ENCODE results near the gene OR6Q1. TPM values are rescaled to one million over a fixed set of nuclear protein-coding genes. Genes with fewer than 3 reads are reported as not detected.

OR6Q1 gene
- total and polyA plus RNA-seq, 5 donors: not detected

DNA sequence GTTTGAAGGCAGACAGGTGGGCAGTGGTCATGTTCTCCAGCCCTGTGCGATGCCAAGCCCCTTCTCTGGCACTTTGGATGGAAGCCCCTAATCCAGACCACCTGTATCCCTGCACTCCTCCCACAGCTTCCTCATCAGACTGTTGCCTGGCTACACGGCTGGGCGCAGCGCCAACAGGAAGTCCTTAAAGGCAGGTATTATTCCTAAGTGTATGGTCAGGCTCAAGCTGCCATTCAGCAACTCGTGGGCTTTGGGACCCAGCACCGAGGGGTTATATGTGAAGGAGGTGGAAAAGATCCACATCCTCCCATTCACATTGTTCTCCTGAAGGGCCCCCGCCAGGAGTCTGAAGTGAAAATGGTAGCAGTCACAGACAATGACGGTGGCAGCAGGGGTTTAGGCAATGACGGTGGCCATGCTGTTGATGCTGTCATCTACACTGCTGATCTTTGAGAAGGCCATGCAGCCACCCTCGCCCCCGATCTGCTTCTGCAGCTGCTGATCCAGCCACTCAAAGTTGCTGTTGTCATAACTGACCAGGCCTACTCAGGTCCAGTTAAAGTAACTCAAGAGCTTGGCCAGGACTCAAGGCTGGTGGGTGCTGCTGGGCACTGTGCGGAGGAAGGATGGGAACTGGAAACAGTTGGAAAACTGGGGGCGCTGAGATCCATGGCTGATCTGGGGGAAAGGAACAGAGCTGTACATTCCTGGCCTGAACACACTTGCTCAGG lies 27.7 kb downstream of the OR6Q1 start:
- 55% methylated on average over 13 of the region's 13 CpGs for WGBS
- DNase-seq (peak; percentile 14 to 65 (median 43)), ATAC-seq (peak in 1 of 2 donors; percentile 52)
- intact Hi-C loops (cut with DNase I): no loop called here
- Histone ChIP-seq H3K4me3 (ENCODE audit: low read length) (no peak overlapping the region), H3K4me1 (ENCODE audit: control insufficient read depth, insufficient read depth, low read length) (peaks cover 5% of the 10 kb centered on the region), H3K27me3 (ENCODE audit: control insufficient read depth, insufficient read depth) (no peaks in the 10 kb centered on the region), H3K27ac (ENCODE audit: low read length) (peak overlapping the region; percentile 57), H3K9me3 (ENCODE audit: control insufficient read depth, low read length) (no peaks in the 10 kb centered on the region)

DNA sequence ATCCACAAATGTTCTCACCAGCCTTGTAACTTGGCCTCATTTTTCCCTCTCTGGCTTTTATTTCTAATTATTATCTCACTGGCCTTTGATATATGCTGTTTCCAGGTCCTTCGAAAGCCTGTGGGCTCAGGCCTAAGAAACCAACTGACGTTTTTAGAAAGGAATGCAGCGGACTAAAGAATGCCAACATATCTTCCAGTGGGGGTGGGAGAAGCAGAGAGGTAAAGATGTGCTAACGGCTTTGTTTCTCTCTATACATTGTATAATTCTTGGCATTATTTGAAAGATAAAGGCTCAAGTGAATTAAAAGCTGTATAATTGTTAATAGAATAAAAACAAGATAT lies 28.2 kb downstream of the OR6Q1 start:
- ATAC-seq (peak; percentile 78 to 87), DNase-seq (no peak)
- intact Hi-C loops (cut with DNase I): no loop called here
- Histone ChIP-seq H3K27me3 (ENCODE audit: control insufficient read depth, insufficient read depth) (no peaks in the 10 kb centered on the region), H3K27ac (ENCODE audit: low read length) (no peak overlapping the region), H3K4me1 (ENCODE audit: control insufficient read depth, insufficient read depth, low read length) (peaks cover 5% of the 10 kb centered on the region), H3K9me3 (ENCODE audit: control insufficient read depth, low read length) (no peaks in the 10 kb centered on the region), H3K4me3 (ENCODE audit: low read length) (no peak overlapping the region)
- WGBS: 34% methylated on average over 4 of the region's 4 CpGs

DNA sequence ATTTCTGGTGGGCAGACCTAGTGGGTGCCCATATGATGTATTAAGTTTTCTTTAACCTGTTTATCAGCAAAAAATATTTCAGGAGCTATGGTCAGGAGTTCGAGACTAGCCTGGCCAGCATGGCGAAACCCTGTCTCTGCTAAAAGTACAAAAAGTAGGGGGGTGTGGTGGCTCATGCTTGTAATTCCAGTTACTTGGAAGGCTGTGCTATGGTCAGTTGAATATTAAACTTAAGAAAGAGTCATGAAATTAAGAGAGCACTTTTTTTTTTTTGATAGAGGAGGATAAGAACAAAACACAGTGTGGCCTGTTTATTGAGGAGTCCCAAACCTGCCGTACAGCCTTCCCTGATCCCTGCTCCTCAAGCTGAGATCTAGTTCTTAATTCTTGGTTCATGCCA lies 29.8 kb downstream of the OR6Q1 start:
- no peak for DNase-seq
- 89% methylated on average over 3 of the region's 3 CpGs for WGBS
- intact Hi-C loops (cut with DNase I): no loop called here
- ATAC-seq: no peak
- no peaks in the 10 kb centered on the region for H3K9me3 ChIP-seq (ENCODE audit: control insufficient read depth, low read length)
- H3K27ac ChIP-seq (ENCODE audit: low read length): no peak overlapping the region
- peaks cover 5% of the 10 kb centered on the region for H3K4me1 ChIP-seq (ENCODE audit: control insufficient read depth, insufficient read depth, low read length)
- H3K4me3 ChIP-seq (ENCODE audit: low read length): no peak overlapping the region
- no peaks in the 10 kb centered on the region for H3K27me3 ChIP-seq (ENCODE audit: control insufficient read depth, insufficient read depth)

DNA sequence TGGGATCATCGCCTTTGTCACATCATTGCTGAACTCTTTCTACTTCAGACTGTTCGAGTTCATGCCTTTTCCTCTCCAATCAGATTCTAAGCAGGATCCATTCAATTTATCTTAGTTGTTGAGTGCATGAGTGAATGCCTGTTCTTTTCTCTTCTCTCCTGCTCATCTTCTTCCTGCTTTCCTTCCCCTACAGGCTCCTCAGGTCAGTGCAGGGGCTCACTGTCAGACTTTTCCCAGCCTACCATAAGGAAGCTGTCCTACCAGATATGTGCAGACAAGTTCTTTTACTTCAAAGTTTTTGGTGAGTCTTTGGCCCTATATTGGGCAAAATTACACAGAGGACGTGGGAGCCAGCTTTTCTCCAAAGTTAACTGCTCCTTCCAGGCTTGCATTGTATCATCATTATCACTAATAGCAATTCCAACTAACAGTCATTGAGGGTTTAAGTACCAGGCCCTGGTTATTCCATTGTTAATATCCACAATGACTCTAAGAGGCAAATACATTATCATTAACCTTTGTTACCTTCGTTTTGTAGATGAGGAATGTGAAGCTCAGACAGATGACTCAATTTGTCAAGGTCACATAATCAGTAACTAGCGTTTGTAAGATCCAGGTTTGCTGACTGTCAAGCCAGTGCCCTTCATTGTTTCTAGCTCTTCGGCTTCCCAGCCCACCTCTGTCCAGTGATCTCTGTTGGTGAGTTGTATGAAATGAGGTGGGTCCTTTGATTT lies 30.4 kb downstream of the OR6Q1 start:
- ATAC-seq: no peak
- Histone ChIP-seq H3K27me3 (ENCODE audit: control insufficient read depth, insufficient read depth) (no peaks in the 10 kb centered on the region), H3K4me3 (ENCODE audit: low read length) (no peak overlapping the region), H3K27ac (ENCODE audit: low read length) (no peak overlapping the region), H3K4me1 (ENCODE audit: control insufficient read depth, insufficient read depth, low read length) (peaks cover 5% of the 10 kb centered on the region), H3K9me3 (ENCODE audit: control insufficient read depth, low read length) (no peaks in the 10 kb centered on the region)
- 68% methylated on average over 6 of the region's 6 CpGs for WGBS
- DNase-seq: no peak
- intact Hi-C loops (cut with DNase I): no loop called here

DNA sequence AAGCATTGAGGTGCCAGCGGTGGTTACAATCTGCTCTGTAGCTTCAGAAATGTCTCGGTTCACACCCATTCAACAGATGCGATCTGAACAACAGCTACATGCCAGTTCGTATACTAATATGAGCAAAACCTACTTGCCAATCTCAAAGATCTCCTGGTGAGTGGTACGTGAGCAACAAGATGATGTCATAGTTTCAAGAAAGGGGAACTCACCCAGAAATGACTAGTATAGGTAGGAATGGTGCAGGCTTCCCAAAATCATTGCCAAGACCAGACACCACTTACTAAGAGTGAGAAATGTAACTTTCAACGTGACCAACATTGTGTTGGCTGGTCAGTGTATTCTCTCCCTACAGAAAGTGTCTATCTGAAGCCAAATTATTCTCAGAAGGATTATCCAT lies 31.1 kb downstream of the OR6Q1 start:
- Histone ChIP-seq H3K9me3 (ENCODE audit: control insufficient read depth, low read length) (no peaks in the 10 kb centered on the region), H3K4me3 (ENCODE audit: low read length) (no peak overlapping the region), H3K27ac (ENCODE audit: low read length) (no peak overlapping the region), H3K4me1 (ENCODE audit: control insufficient read depth, insufficient read depth, low read length) (peaks cover 5% of the 10 kb centered on the region), H3K27me3 (ENCODE audit: control insufficient read depth, insufficient read depth) (no peaks in the 10 kb centered on the region)
- ATAC-seq (no peak), DNase-seq (no peak)
- 64% methylated on average over 6 of the region's 6 CpGs for WGBS
- intact Hi-C loops (cut with DNase I): no loop called here

DNA sequence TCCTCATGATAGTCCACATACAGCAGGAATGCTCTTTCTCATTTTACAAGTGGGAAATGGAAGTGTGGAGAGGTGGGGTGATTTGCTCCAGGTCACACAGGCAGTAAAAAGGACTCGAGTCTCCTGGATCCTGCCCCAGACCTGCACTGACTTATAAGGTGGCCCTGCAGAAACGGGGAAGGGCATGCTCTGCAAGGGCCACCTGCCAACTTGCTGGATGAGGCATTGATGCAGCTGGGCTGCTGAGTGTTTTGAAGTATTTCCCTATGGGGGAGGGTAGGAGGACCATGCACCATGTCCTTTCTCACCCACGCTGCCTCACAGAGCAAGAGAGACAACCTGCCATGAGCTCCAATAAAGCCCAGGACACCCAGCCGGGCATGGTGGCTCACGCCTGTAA lies 36.9 kb downstream of the OR6Q1 start:
- Histone ChIP-seq H3K27ac (ENCODE audit: low read length) (no peak overlapping the region), H3K4me3 (ENCODE audit: low read length) (no peak overlapping the region), H3K9me3 (ENCODE audit: control insufficient read depth, low read length) (no peaks in the 10 kb centered on the region), H3K27me3 (ENCODE audit: control insufficient read depth, insufficient read depth) (no peaks in the 10 kb centered on the region), H3K4me1 (ENCODE audit: control insufficient read depth, insufficient read depth, low read length) (no peaks in the 10 kb centered on the region)
- DNase-seq: no peak
- WGBS: 77% methylated on average over 5 of the region's 5 CpGs
- intact Hi-C loops (cut with DNase I): no loop called here
- ATAC-seq: no peak

DNA sequence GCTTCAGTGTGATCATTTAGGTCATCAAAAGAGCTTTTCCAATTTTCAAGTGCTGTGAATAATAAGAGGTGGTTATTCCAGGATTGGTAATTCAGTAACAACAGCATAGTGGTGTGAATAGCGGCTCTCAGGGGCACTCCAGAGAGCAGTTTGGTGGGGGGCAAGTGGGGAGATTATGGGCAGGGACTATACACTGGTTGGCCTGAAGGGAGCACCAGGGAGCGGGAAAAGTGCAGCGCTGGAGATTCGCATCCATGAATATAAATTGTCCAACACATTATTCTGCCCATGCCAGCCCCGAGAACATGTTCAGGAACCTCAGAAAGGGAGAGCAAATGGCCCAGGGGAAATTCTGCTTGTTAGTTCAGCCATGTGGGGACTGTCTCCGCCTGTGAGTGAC lies 37.9 kb downstream of the OR6Q1 start:
- Histone ChIP-seq H3K9me3 (ENCODE audit: control insufficient read depth, low read length) (no peaks in the 10 kb centered on the region), H3K4me1 (ENCODE audit: control insufficient read depth, insufficient read depth, low read length) (no peaks in the 10 kb centered on the region), H3K27ac (ENCODE audit: low read length) (no peak overlapping the region), H3K27me3 (ENCODE audit: control insufficient read depth, insufficient read depth) (no peaks in the 10 kb centered on the region), H3K4me3 (ENCODE audit: low read length) (no peak overlapping the region)
- no peak for ATAC-seq
- 82% methylated on average over 6 of the region's 6 CpGs for WGBS
- DNase-seq: no peak
- intact Hi-C loops (cut with DNase I): no loop called here

DNA sequence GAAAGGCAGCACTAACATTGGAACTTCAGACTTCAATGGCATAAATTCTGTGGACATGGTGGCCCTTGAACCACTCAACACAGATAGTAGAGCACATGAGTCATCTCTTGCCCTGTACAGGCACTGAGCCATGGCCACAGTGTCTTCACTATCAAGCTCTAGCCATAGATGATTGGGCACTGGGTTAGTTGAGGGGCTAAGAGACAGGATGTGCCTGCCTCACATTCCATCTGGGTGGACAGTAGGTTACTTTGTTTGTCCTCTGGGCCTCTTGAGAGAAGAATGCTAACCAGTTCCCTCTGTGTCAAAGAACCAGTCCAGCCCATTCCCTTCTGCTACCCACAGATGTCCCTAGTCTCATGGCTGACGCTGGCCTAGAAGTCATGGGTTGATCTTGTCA lies 39.8 kb downstream of the OR6Q1 start:
- intact Hi-C loops (cut with DNase I): no loop called here
- Histone ChIP-seq H3K27me3 (ENCODE audit: control insufficient read depth, insufficient read depth) (no peaks in the 10 kb centered on the region), H3K9me3 (ENCODE audit: control insufficient read depth, low read length) (no peaks in the 10 kb centered on the region), H3K27ac (ENCODE audit: low read length) (no peak overlapping the region), H3K4me3 (ENCODE audit: low read length) (no peak overlapping the region), H3K4me1 (ENCODE audit: control insufficient read depth, insufficient read depth, low read length) (no peaks in the 10 kb centered on the region)
- WGBS: 89% methylated on average over 1 of the region's 1 CpG
- ATAC-seq (no peak), DNase-seq (no peak)

DNA sequence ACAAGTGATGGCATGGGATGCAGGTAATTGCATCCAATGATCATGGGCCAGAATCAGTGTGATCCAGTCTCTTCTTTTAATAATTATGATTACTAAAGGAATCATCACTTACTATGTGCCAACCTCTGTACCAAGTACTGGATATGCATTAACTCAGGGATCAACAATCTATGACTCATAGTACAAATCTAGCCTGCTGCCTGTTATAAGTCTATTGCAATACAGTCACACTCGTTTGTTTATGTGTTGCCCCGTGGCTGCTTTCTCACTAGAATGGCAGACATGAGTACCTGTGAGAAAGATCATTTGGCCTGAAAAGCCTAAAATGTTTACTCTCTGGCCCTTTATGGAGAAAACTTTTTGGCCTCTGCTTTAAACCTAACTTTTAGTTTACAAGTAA lies 45.0 kb downstream of the OR6Q1 start:
- DNase-seq (no peak), ATAC-seq (no peak)
- Histone ChIP-seq H3K27me3 (ENCODE audit: control insufficient read depth, insufficient read depth) (no peaks in the 10 kb centered on the region), H3K27ac (ENCODE audit: low read length) (no peak overlapping the region), H3K4me1 (ENCODE audit: control insufficient read depth, insufficient read depth, low read length) (no peaks in the 10 kb centered on the region), H3K4me3 (ENCODE audit: low read length) (no peak overlapping the region), H3K9me3 (ENCODE audit: control insufficient read depth, low read length) (no peaks in the 10 kb centered on the region)
- 41% methylated on average over 2 of the region's 2 CpGs for WGBS
- intact Hi-C loops (cut with DNase I): no loop called here

Data from right cardiac atrium (tissue), 5 donors.